HFFc6 (cell line): ENCODE data around the gene SIM1. TPM values are rescaled to one million over a fixed set of nuclear protein-coding genes. Genes with fewer than 3 reads are reported as not detected.

ENCODE experiments used
- DNase-seq: peaks from one replicate; pipeline ENCODE4 v3.0.0-alpha.2; 2018
- H3K27ac Mint-ChIP-seq: 2 replicates; pipeline ENCODE4 v1.8.0; 2020; ENCODE audit warnings: mild to moderate bottlenecking, mixed read lengths
- H3K27me3 Mint-ChIP-seq: 2 replicates; pipeline ENCODE4 v1.8.0; 2021; ENCODE audit warnings: mild to moderate bottlenecking, moderate library complexity, mixed read lengths; ENCODE audit not compliant: insufficient read depth
- H3K36me3 Mint-ChIP-seq: 2 replicates; pipeline ENCODE4 v1.8.0; 2021; ENCODE audit warnings: low read depth, mixed read lengths
- H3K4me1 Mint-ChIP-seq: 2 replicates; pipeline ENCODE4 v1.8.0; 2020; ENCODE audit warnings: low read depth, mixed read lengths
- H3K4me3 Mint-ChIP-seq: 2 replicates; pipeline ENCODE4 v1.8.0; 2020; ENCODE audit warnings: mild to moderate bottlenecking, moderate library complexity, mixed read lengths
- H3K9me3 Mint-ChIP-seq: 2 replicates; pipeline ENCODE4 v1.8.0; 2020; ENCODE audit warnings: mild to moderate bottlenecking, mixed read lengths
- total RNA-seq, 6 experiments: library from RNA; stranded (reverse); fragmentation: NEBNext Ultra II Directional; extraction: Animal tissue kit (Norgen Biotek cat#: 25700); gene quantifications; 2 replicates in 1 of 6; 3 replicates in 5 of 6; pipeline ENCODE4 v1.2.3, GENCODE V29; 2021
- TF ChIP-seq, protein P1 (sequence below): fragments of 200-600 bp; sonication (generic); IDR thresholded peaks from 2 replicates; pipeline ENCODE4 v1.5.0; 2021; ENCODE audit warnings: antibody characterized with exemption, mild to moderate bottlenecking

Gene SIM1
- total RNA-seq, 6 experiments from 2014 or later, result 15.4 to 22.0 (median 18.2) TPM

DNA sequence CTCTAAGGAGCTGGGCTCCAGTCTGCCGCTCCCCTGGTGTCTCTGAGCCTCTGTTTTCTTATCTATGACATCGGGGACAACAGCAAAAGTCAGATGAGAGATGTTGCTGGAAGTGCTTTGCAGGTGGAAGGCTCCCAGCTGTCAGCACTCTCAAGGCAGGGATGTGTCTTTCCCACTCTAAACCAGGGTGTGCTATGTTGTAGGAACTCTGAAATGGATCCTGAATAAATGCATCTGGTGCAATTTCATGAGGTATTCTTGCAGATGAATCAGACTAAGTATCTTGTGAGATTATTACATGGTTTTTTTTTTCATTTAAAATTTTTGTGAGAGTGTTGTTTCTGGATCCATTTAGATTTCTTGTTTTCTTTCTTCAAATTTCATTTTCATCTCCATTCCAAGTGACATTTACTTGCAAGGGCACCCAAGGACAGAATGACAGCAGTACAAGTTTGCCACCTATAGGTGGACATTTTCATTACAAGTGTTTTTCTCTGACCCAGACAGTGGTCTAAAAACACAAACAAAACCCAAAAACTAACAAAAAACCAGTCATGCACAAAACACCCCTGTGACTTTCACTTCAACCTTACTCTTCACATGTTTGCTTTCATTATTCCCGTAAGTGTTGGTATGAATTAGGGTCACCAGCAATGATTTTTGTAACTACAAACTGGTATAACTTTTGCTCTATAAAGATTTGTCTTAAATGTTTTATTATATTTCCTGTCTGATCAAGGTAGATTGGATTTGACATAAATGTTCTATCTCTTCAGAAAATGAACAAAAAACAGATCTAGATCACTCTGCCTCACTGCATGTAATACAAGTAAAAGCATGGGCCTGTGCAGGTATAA lies 14.7 kb upstream of the SIM1 start:
- Mint-ChIP-seq H3K4me1 (peaks cover 28% of the 10 kb centered on the region), H3K27ac (no peak overlapping the region), H3K27me3 (peaks cover 2% of the 10 kb centered on the region), H3K4me3 (no peak overlapping the region), H3K9me3 (no peaks in the 10 kb centered on the region), H3K36me3 (no peaks in the 10 kb centered on the region)
- peak; percentile 48 for DNase-seq
- TF ChIP-seq, protein P1, sequence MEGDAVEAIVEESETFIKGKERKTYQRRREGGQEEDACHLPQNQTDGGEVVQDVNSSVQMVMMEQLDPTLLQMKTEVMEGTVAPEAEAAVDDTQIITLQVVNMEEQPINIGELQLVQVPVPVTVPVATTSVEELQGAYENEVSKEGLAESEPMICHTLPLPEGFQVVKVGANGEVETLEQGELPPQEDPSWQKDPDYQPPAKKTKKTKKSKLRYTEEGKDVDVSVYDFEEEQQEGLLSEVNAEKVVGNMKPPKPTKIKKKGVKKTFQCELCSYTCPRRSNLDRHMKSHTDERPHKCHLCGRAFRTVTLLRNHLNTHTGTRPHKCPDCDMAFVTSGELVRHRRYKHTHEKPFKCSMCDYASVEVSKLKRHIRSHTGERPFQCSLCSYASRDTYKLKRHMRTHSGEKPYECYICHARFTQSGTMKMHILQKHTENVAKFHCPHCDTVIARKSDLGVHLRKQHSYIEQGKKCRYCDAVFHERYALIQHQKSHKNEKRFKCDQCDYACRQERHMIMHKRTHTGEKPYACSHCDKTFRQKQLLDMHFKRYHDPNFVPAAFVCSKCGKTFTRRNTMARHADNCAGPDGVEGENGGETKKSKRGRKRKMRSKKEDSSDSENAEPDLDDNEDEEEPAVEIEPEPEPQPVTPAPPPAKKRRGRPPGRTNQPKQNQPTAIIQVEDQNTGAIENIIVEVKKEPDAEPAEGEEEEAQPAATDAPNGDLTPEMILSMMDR, result peak; percentile 92

DNA sequence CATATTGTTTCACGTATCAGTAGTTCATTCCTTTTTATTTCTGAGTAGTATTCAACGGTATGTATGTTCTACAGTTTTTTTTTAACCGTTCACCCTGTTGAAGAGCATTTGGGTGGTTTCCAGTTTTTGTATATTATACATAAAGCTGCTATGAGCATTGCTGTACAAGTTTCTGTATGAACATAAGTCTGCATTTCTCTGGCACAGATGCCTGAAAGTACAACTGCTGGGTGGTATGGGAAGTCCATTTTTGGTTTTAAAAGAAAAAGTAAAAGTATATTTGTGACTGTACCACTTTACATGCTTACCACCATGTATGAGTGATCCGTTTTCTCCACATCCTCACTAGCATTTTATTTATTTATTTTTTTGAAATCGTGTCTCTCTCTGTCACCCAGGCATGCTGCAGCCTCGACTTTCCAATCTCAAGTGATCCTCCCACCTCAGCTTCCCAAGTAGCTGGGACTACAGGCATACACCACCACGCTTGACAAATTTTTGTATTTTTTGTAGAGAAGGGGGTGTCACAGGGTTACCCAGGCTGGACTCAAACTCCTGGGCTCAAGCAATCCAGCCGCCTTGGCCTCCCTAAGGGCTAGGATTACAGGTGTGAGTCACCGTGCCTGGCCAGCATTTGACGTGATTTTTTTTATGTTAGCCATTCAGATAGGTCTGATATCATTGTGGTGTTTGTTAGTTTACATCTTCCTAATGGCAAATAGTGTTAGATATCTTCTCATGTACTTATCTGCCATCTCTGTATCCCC lies 11.0 kb upstream of the SIM1 start:
- H3K4me1 Mint-ChIP-seq, result peaks cover 56% of the 10 kb centered on the region
- no peak overlapping the region for H3K4me3 Mint-ChIP-seq
- no peak overlapping the region for H3K27ac Mint-ChIP-seq
- H3K36me3 Mint-ChIP-seq, result no peaks in the 10 kb centered on the region
- peaks cover 1% of the 10 kb centered on the region; the same call in 1 of the 2 replicates for H3K27me3 Mint-ChIP-seq
- DNase-seq, result peak; percentile 52
- TF ChIP-seq, protein P1, result no peak
- no peaks in the 10 kb centered on the region for H3K9me3 Mint-ChIP-seq

DNA sequence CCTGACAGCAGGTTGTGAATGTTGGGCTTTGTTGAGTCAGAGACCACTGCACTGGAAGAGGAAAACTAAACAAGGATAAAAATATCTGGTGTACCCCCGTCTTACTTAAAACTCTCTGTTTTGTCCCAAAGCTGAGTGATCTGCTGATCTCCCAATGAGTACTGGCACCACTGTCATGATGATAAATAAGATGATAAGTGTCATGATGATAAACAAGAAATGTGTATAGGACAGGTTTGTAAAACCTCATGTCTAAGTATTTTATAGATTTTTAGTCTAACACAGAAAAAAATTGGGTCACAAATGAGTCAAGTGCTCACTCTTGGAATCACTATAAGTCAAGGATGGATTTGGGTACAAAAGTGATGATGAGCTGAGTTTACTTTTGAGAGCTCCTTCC lies 8.5 kb upstream of the SIM1 start:
- Mint-ChIP-seq H3K27ac (peak overlapping the region; percentile 49; the same call in 1 of the 2 replicates), H3K4me1 (peaks cover 53% of the 10 kb centered on the region), H3K9me3 (no peaks in the 10 kb centered on the region), H3K4me3 (no peak overlapping the region), H3K27me3 (peaks cover 1% of the 10 kb centered on the region; the same call in 1 of the 2 replicates), H3K36me3 (no peaks in the 10 kb centered on the region)
- no peak for DNase-seq
- TF ChIP-seq, protein P1, result no peak

DNA sequence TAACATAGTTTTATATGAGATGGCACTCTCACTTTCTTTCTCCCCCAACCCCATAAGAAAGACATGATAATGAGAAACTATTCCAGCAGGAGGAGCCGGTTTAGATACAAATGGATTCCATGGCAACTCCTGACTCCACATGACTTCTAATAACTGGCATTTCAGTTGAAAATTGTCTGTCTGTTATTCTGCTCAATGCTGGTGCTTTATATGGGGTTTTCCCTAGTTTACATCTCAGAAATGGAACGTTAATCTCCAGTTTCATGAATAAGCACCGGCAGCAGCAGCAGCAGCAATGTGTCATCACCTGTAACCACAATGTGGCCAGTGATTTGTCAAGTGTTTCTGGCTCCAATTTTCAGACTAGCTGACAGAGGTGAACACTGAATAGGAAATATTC lies 8.0 kb upstream of the SIM1 start:
- Mint-ChIP-seq H3K27me3 (peaks cover 1% of the 10 kb centered on the region; the same call in 1 of the 2 replicates), H3K36me3 (no peaks in the 10 kb centered on the region), H3K27ac (peak overlapping the region; percentile 49), H3K9me3 (no peaks in the 10 kb centered on the region), H3K4me1 (peaks cover 53% of the 10 kb centered on the region), H3K4me3 (peak overlapping the region; percentile 35; the same call in 1 of the 2 replicates)
- DNase-seq, result peak; percentile 81
- TF ChIP-seq, protein P1, result peak; percentile 48; the same call in 1 of the 2 replicates

DNA sequence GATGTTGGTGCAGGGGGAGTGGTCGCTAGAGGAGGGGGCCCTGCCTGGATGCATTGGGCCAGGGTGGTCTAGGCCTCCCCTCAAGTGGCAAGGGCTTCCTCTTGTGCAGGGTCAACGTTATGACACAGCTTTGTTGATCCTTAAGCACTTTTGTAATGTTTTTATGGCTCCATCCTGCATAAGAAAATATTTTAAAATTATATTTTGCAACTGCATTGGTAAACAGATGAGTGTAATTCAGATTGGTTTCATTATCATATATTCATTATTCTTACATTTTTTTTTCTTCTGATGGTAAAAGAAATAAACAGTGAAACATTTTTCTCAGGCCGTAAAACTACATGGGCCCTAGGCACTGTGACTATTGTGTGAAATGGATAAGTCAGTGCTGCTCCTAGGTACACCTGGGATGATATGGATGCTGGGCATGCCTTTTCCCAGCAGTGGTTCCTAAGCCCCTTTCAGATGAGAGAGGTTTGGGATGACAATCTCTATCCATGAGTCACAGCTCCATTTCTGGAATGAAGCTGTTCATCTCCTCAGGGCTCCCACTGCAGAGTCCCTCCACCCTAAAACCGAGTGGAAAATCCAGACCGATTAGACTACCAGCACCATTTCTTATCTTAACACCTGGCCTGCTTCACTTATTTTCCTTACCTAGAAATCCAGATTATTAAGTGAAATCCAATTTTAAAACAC lies 5.8 kb upstream of the SIM1 start:
- Mint-ChIP-seq H3K27ac (no peak overlapping the region), H3K4me3 (no peak overlapping the region), H3K27me3 (peaks cover 4% of the 10 kb centered on the region; the same call in 1 of the 2 replicates), H3K4me1 (peaks cover 52% of the 10 kb centered on the region), H3K36me3 (no peaks in the 10 kb centered on the region), H3K9me3 (no peaks in the 10 kb centered on the region)
- DNase-seq, result no peak
- TF ChIP-seq, protein P1, result no peak
